Peyer's patch (tissue), 4 donors: ENCODE results near the gene NGRN.

ENCODE experiments used
- POLR2A ChIP-seq, 2 donors: fragments of 450-650 bp; IDR thresholded peaks; one replicate each; pipeline ENCODE4 v1.5.1; 2017; ENCODE audit warnings: antibody characterized with exemption in 2 of 2, mild to moderate bottlenecking in 2 of 2, moderate library complexity in 2 of 2
- TF ChIP-seq, protein P1 (sequence below), 6 experiments: fragments of 450-650 bp in 4 of 6; fragments of 200-600 bp in 2 of 6; sonication (generic) in 1 of 6; IDR thresholded peaks; one replicate each; pipeline ENCODE4 v1.5.1; 2017 to 2019; ENCODE audit warnings: antibody characterized with exemption in 6 of 6, mild to moderate bottlenecking in 3 of 6, moderate library complexity in 1 of 6

- TF ChIP-seq, protein P1, sequence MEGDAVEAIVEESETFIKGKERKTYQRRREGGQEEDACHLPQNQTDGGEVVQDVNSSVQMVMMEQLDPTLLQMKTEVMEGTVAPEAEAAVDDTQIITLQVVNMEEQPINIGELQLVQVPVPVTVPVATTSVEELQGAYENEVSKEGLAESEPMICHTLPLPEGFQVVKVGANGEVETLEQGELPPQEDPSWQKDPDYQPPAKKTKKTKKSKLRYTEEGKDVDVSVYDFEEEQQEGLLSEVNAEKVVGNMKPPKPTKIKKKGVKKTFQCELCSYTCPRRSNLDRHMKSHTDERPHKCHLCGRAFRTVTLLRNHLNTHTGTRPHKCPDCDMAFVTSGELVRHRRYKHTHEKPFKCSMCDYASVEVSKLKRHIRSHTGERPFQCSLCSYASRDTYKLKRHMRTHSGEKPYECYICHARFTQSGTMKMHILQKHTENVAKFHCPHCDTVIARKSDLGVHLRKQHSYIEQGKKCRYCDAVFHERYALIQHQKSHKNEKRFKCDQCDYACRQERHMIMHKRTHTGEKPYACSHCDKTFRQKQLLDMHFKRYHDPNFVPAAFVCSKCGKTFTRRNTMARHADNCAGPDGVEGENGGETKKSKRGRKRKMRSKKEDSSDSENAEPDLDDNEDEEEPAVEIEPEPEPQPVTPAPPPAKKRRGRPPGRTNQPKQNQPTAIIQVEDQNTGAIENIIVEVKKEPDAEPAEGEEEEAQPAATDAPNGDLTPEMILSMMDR (IDR thresholded peaks at IDR 0.05): no peak
- TF ChIP-seq POLR2A (IDR thresholded peaks at IDR 0.05): no peak
These were observed 50.7 kb downstream of the NGRN start for GRCh38 chr15:90316139-90316538.
